Prostate gland (tissue), 2 donors: ENCODE data around the gene TMEM117.

ENCODE experiments used
- POLR2A ChIP-seq: fragments of 450-650 bp; IDR thresholded peaks from one replicate; pipeline ENCODE4 v1.6.1; 2016; ENCODE audit warnings: antibody characterized with exemption, mild to moderate bottlenecking
- TF ChIP-seq, protein P1 (sequence below), 4 experiments: fragments of 200-600 bp in 2 of 4; fragments of 450-650 bp in 2 of 4; sonication (generic) in 2 of 4; IDR thresholded peaks; 1 replicate in 3 of 4; 2 replicates in 1 of 4; pipeline ENCODE4 v1.5.1; 2016 to 2019; ENCODE audit warnings: antibody characterized with exemption in 4 of 4, mild to moderate bottlenecking in 2 of 4, moderate library complexity in 2 of 4

GRCh38 chr12:43878050-43878449 is 42.2 kb downstream of the TMEM117 start:
- TF ChIP-seq, protein P1, sequence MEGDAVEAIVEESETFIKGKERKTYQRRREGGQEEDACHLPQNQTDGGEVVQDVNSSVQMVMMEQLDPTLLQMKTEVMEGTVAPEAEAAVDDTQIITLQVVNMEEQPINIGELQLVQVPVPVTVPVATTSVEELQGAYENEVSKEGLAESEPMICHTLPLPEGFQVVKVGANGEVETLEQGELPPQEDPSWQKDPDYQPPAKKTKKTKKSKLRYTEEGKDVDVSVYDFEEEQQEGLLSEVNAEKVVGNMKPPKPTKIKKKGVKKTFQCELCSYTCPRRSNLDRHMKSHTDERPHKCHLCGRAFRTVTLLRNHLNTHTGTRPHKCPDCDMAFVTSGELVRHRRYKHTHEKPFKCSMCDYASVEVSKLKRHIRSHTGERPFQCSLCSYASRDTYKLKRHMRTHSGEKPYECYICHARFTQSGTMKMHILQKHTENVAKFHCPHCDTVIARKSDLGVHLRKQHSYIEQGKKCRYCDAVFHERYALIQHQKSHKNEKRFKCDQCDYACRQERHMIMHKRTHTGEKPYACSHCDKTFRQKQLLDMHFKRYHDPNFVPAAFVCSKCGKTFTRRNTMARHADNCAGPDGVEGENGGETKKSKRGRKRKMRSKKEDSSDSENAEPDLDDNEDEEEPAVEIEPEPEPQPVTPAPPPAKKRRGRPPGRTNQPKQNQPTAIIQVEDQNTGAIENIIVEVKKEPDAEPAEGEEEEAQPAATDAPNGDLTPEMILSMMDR (IDR thresholded peaks at IDR 0.05): no peak
- no peak for TF ChIP-seq POLR2A
